Measurements from ENCODE around the gene NFIB. TPM values are rescaled to one million over a fixed set of nuclear protein-coding genes. Genes with fewer than 3 reads are reported as not detected.

Gene NFIB
- total and polyA plus RNA-seq, 2 donors (not counting 3 experiments of a cell fraction or from before 2014, with no cell fraction given), result 26.4 to 174 TPM

DNA sequence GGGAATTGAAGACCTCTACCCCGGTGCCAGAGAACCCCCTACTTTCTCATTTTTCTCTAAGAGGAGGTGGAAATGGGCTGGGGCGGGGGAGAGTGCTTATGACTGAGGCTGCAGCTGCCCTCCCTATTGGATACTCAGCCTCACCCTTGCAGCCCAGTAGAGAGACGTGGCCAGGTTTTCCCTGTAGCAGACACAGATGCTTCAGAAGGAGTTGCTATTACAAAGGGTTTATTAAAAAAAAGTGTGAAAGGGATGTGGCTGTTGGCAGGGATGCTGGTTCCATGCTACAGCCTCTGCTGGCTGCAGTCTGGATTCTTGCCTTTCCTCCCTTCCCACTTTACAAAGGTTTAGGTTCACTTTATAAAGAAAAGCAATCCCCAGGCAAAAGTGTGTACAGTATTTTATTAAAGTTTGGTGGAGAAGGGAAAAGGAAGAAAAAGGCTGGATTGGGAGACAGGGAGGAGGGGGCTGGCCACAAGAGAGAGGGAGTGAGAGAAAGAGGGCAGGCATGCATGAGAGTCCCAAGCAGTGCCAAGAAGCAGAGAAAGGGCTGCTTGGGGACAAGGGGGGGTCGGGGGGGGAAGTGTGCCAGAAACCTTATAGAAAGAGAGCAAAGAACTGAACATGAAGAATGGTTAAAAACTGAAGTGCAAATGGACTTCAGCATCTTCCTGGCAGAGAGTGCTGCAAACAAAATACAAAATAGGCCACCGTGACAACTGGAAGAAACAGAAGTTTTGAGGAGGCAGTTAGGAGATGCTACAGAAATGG is 29.5 kb upstream of the NFIB start:
- DNase-seq (ENCODE audit: low read depth, low spot score), result peak; percentile 17
- BruUV-seq (replicated peaks), result no TSS peak
- FAIRE-seq, result no peak

More for the DNA sequence above, 29.5 kb upstream of the NFIB start:
- no peak overlapping the region for H3K4me3 ChIP-seq (replicated peaks in 1 of 3; ENCODE audit: insufficient read depth in 1 of 3, low read depth in 1 of 3, low read length in 3 of 3)
- no peak overlapping the region for H2AFZ ChIP-seq (ENCODE audit: low read depth, low read length)
- H3K27ac ChIP-seq (ENCODE audit: insufficient read depth, low read depth, low read length), result no peak overlapping the region
- no peaks in the 10 kb centered on the region for H4K20me1 ChIP-seq (replicated peaks; ENCODE audit: control insufficient read depth, extremely low read depth, insufficient read depth, low read length)
- H3K4me1 ChIP-seq (ENCODE audit: control insufficient read depth, extremely low read depth, insufficient read depth, low read length), result peaks cover 27% of the 10 kb centered on the region
- H3K4me2 ChIP-seq (ENCODE audit: insufficient read depth, low read length), result no peak overlapping the region
- no peak for TF ChIP-seq JUN (IDR thresholded peaks at IDR 0.05; ENCODE audit: borderline replicate concordance, insufficient read depth, insufficient read length, low read depth)
- no peak for TF ChIP-seq FOS (IDR thresholded peaks at IDR 0.05; ENCODE audit: borderline replicate concordance, insufficient read depth, low read length)
- TF ChIP-seq, protein P1, sequence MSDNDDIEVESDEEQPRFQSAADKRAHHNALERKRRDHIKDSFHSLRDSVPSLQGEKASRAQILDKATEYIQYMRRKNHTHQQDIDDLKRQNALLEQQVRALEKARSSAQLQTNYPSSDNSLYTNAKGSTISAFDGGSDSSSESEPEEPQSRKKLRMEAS (IDR thresholded peaks at IDR 0.05; ENCODE audit: insufficient read depth, insufficient read length), result no peak
- no peak for TF ChIP-seq MYC (IDR thresholded peaks at IDR 0.05; ENCODE audit: low read depth, low read length)
- TF ChIP-seq GATA2 (IDR thresholded peaks at IDR 0.05; ENCODE audit: insufficient read depth, insufficient read length, low read depth, low read length), result no peak
- no peak for TF ChIP-seq POLR2A (IDR thresholded peaks at IDR 0.05; ENCODE audit: low read depth, low read length)
- TF ChIP-seq EZH2 (IDR thresholded peaks at IDR 0.05; ENCODE audit: borderline replicate concordance, low read depth, low read length, severe bottlenecking), result no peak
- TF ChIP-seq, protein P2, sequence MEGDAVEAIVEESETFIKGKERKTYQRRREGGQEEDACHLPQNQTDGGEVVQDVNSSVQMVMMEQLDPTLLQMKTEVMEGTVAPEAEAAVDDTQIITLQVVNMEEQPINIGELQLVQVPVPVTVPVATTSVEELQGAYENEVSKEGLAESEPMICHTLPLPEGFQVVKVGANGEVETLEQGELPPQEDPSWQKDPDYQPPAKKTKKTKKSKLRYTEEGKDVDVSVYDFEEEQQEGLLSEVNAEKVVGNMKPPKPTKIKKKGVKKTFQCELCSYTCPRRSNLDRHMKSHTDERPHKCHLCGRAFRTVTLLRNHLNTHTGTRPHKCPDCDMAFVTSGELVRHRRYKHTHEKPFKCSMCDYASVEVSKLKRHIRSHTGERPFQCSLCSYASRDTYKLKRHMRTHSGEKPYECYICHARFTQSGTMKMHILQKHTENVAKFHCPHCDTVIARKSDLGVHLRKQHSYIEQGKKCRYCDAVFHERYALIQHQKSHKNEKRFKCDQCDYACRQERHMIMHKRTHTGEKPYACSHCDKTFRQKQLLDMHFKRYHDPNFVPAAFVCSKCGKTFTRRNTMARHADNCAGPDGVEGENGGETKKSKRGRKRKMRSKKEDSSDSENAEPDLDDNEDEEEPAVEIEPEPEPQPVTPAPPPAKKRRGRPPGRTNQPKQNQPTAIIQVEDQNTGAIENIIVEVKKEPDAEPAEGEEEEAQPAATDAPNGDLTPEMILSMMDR (IDR thresholded peaks at IDR 0.05; ENCODE audit: extremely low read depth in 1 of 2, insufficient read depth in 1 of 2, low read depth in 1 of 2, low read length in 2 of 2), result no peak
- no peak for TF ChIP-seq POLR2AphosphoS5 (IDR thresholded peaks at IDR 0.05; ENCODE audit: insufficient read depth, low read depth, low read length)
- no peaks in the 10 kb centered on the region for H3K9me1 ChIP-seq (replicated peaks; ENCODE audit: control insufficient read depth, extremely low read depth, insufficient read depth, low read length)
- H3K27me3 ChIP-seq (ENCODE audit: control insufficient read depth in 2 of 2, insufficient read depth in 2 of 2, low read length in 2 of 2), result no peaks in the 10 kb centered on the region
- H3K79me2 ChIP-seq (ENCODE audit: control insufficient read depth, insufficient read depth, low read length), result no peaks in the 10 kb centered on the region
- H3K36me3 ChIP-seq (ENCODE audit: control insufficient read depth in 2 of 2, extremely low read depth in 1 of 2, insufficient read depth in 2 of 2, low read length in 2 of 2), result no peaks in the 10 kb centered on the region
- intact Hi-C loops (cut with micrococcal nuclease), result no loop called here
- ChIA-PET POLR2A (no interaction called here), CTCF (no interaction called here)
- H3K9ac ChIP-seq (replicated peaks; ENCODE audit: extremely low read depth, insufficient read depth, low read length), result no peak overlapping the region
- dilution Hi-C loops (cut with MboI; ENCODE audit: extremely low pct_ligation_motif_present, low sequenced_read_pairs), result no loop called here
- H3K9me3 ChIP-seq (replicated peaks; ENCODE audit: control insufficient read depth, insufficient read depth, low read length), result no peaks in the 10 kb centered on the region

Data from endothelial cell of umbilical vein (primary cell).